ENCODE results near the gene IMPG1. TPM values are rescaled to one million over a fixed set of nuclear protein-coding genes. Genes with fewer than 3 reads are reported as not detected.

The IMPG1 gene
- total and polyA plus RNA-seq, 2 of the 13 experiments (the other 11 are each of a cell fraction or from before 2014, with no cell fraction given), result not detected

- DNase-seq (ENCODE audit: low spot score), result no peak
- no peak overlapping the region for H3K4me2 ChIP-seq (ENCODE audit: low read depth, low read length)
- no peak for ATAC-seq
- TF ChIP-seq PHF5A (CRISPR knock-in tag; IDR thresholded peaks at IDR 0.05; ENCODE audit: low read depth, unreplicated experiment) (no peak), ZNF878 (CRISPR knock-in tag; IDR thresholded peaks at IDR 0.05) (no peak), ATF1 (CRISPR knock-in tag; IDR thresholded peaks at IDR 0.05) (no peak), SP4 (CRISPR knock-in tag; IDR thresholded peaks at IDR 0.05) (no peak), ARNT (IDR thresholded peaks at IDR 0.05) (no peak), ZBTB21 (CRISPR knock-in tag; IDR thresholded peaks at IDR 0.05) (no peak), ZMAT3 (CRISPR knock-in tag; conservative IDR thresholded peaks at IDR 0.05) (no peak), POLR2AphosphoS2 (IDR thresholded peaks at IDR 0.05; ENCODE audit: low read depth, low read length) (no peak), ARID3A (IDR thresholded peaks at IDR 0.05; ENCODE audit: low read depth, low read length) (no peak), U2AF2 (IDR thresholded peaks at IDR 0.05; ENCODE audit: low read depth, low read length) (no peak), SMAD3 (CRISPR knock-in tag; IDR thresholded peaks at IDR 0.05) (no peak), ZNF230 (CRISPR knock-in tag; IDR thresholded peaks at IDR 0.05) (no peak), XRCC5 (optimal IDR thresholded peaks at IDR 0.05; ENCODE audit: low read length) (no peak)
- H3K4me1 ChIP-seq (ENCODE audit: insufficient read depth, low read length), result no peaks in the 10 kb centered on the region
- no peak overlapping the region for H3K4me3 ChIP-seq (replicated peaks in 1 of 3; ENCODE audit: insufficient read depth in 1 of 3, low read depth in 2 of 3, low read length in 3 of 3)
- WGBS (ENCODE audit: low lambda C conversion rate), result 94% methylated on average over 1 of the region's 1 CpG
- H3K9me3 ChIP-seq (ENCODE audit: low read length), result no peaks in the 10 kb centered on the region
- no peak overlapping the region for H3K27ac ChIP-seq (ENCODE audit: extremely low read length, insufficient read depth, low read length)
- intact Hi-C loops (cut with micrococcal nuclease; ENCODE audit: unreplicated experiment) (no loop called here), in situ Hi-C loops (cut with HindIII; ENCODE audit: extremely low pct_ligation_motif_present, low pct_unique_long_range_greater_than_20kb) (no loop called here)
- no peaks in the 10 kb centered on the region for H3K27me3 ChIP-seq (ENCODE audit: control insufficient read depth in 1 of 2, insufficient read depth in 2 of 2, low read length in 2 of 2)
- POLR2A ChIA-PET, result no interaction called here
- H3K9ac ChIP-seq (ENCODE audit: insufficient read depth, low read depth, low read length), result no peak overlapping the region
- no peaks in the 10 kb centered on the region for H4K20me1 ChIP-seq (ENCODE audit: insufficient read depth, low read length)
- no peaks in the 10 kb centered on the region; a peak in 1 of 5 replicates for H3K36me3 ChIP-seq (replicated peaks in 1 of 2; ENCODE audit: control insufficient read depth in 1 of 2, insufficient read depth in 2 of 2, low read length in 2 of 2)
- BruUV-seq (replicated peaks), result no TSS peak
- no peaks in the 10 kb centered on the region for H3K79me2 ChIP-seq (ENCODE audit: insufficient read depth, low read length)
- no peak overlapping the region for H2AFZ ChIP-seq (ENCODE audit: low read length)
- no peak for FAIRE-seq
- CTCF ChIA-PET (ENCODE audit: low intra/inter-chr PET ratio, low total read pairs), result no interaction called here
These were observed 192.2 kb downstream of the IMPG1 start for GRCh38 chr6:75880305-75880704.
